Measurements from ENCODE around the gene ATP6V0B. TPM values are rescaled to one million over a fixed set of nuclear protein-coding genes. Genes with fewer than 3 reads are reported as not detected.

ATP6V0B gene
- total RNA-seq, 4 donors from 2014 or later: 29.2 to 203 (median 97.9) TPM

DNA sequence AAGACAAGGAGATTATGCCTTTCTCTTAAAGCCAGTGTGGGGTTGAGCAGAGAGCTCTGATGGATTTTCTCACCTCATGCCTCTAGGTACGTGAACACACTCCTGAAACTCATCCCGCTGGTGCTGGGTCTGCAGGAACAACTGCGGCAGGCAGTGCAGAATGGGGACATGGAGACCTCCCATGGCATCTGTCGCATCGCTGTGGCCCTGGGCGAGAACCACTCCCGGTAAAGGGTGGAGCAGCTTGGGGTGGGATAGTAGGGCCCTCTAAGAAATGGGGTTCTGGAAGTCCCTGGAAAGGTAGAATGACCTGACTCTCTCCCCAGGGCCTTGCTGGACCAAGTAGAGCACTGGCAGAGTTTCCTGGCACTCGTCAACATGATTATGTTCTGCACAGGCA is 18.5 kb upstream of the ATP6V0B start:
- Histone ChIP-seq H3K36me3 (peaks cover 0 to 14% (median 0%) of the 10 kb centered on the region in 4 donors), H3K27me3 (no peaks in the 10 kb centered on the region), H3K4me1 (no peaks in the 10 kb centered on the region), H3K27ac (no peak overlapping the region), H3K9me3 (no peaks in the 10 kb centered on the region), H3K4me3 (no peak overlapping the region)
- intact Hi-C loops (cut with DNase I; ENCODE audit: low total_unique reads): no loop called here
- WGBS, 2 donors (ENCODE audit: low coverage in 1 of 2): 96% methylated on average over 8 of the region's 8 CpGs; no CpG with 5 or more reads in 1 of the 2 donors
- DNase-seq: no peak
- in situ Hi-C loops (cut with MboI; ENCODE audit: low pct_ligation_motif_present in 1 of 4, low pct_unique_long_range_greater_than_20kb in 1 of 4, low sequenced_read_pairs in 3 of 4): no loop called here
- TF ChIP-seq EP300 (IDR thresholded peaks at IDR 0.05; ENCODE audit: low read depth): no peak

- H3K27ac ChIP-seq: no peak overlapping the region
- in situ Hi-C loops (cut with MboI; ENCODE audit: low pct_ligation_motif_present in 1 of 4, low pct_unique_long_range_greater_than_20kb in 1 of 4, low sequenced_read_pairs in 3 of 4) (no loop called here), intact Hi-C loops (cut with DNase I; ENCODE audit: low total_unique reads) (no loop called here)
- no peaks in the 10 kb centered on the region for H3K4me1 ChIP-seq
- H3K9me3 ChIP-seq: no peaks in the 10 kb centered on the region
- no peaks in the 10 kb centered on the region for H3K27me3 ChIP-seq
- no peak for DNase-seq
- H3K4me3 ChIP-seq: no peak overlapping the region
- 88% methylated on average over 6 of the region's 7 CpGs; no CpG with 5 or more reads in 1 of the 2 donors for WGBS, 2 donors (ENCODE audit: low coverage in 1 of 2)
- H3K36me3 ChIP-seq: peaks cover 0 to 14% (median 0%) of the 10 kb centered on the region in 4 donors
- TF ChIP-seq CTCF (IDR thresholded peaks at IDR 0.05): no peak
- no peak for TF ChIP-seq POLR2A (IDR thresholded peaks at IDR 0.05)
- TF ChIP-seq POLR2AphosphoS5 (IDR thresholded peaks at IDR 0.05): no peak
Measured at GRCh38 chr1:43957407-43958040, 17.2 kb upstream of the ATP6V0B start.

- Histone ChIP-seq H3K9me3 (no peaks in the 10 kb centered on the region), H3K27ac (no peak overlapping the region), H3K27me3 (no peaks in the 10 kb centered on the region), H3K4me3 (no peak overlapping the region), H3K36me3 (peaks cover 0 to 14% (median 0%) of the 10 kb centered on the region in 4 donors), H3K4me1 (no peaks in the 10 kb centered on the region)
- TF ChIP-seq POLR2AphosphoS5 (IDR thresholded peaks at IDR 0.05): no peak
- no peak for TF ChIP-seq EP300 (IDR thresholded peaks at IDR 0.05; ENCODE audit: low read depth)
- TF ChIP-seq POLR2A (IDR thresholded peaks at IDR 0.05): no peak
- TF ChIP-seq CTCF (IDR thresholded peaks at IDR 0.05): no peak
- WGBS, 2 donors (ENCODE audit: low coverage in 1 of 2): 92 to 93% methylated on average over 5 to 9 of the region's 9 CpGs
- in situ Hi-C loops (cut with MboI; ENCODE audit: low pct_ligation_motif_present in 1 of 4, low pct_unique_long_range_greater_than_20kb in 1 of 4, low sequenced_read_pairs in 3 of 4): no loop called here
- DNase-seq: no peak
- intact Hi-C loops (cut with DNase I; ENCODE audit: low total_unique reads): no loop called here
Measured at GRCh38 chr1:43958351-43959255, 16.2 kb upstream of the ATP6V0B start.

GRCh38 chr1:43960798-43961197 is 14.0 kb upstream of the ATP6V0B start:
- Histone ChIP-seq H3K9me3 (no peaks in the 10 kb centered on the region), H3K4me1 (no peaks in the 10 kb centered on the region), H3K27ac (no peak overlapping the region), H3K36me3 (peaks cover 0 to 14% (median 0%) of the 10 kb centered on the region in 4 donors), H3K4me3 (no peak overlapping the region), H3K27me3 (no peaks in the 10 kb centered on the region)
- DNase-seq: no peak
- intact Hi-C loops (cut with DNase I; ENCODE audit: low total_unique reads) (no loop called here), in situ Hi-C loops (cut with MboI; ENCODE audit: low pct_ligation_motif_present in 1 of 4, low pct_unique_long_range_greater_than_20kb in 1 of 4, low sequenced_read_pairs in 3 of 4) (no loop called here)
- TF ChIP-seq POLR2AphosphoS5 (IDR thresholded peaks at IDR 0.05) (no peak), EP300 (IDR thresholded peaks at IDR 0.05; ENCODE audit: low read depth) (no peak), CTCF (IDR thresholded peaks at IDR 0.05) (no peak), POLR2A (IDR thresholded peaks at IDR 0.05) (no peak)
- 93% methylated on average over 7 of the region's 8 CpGs; no CpG with 5 or more reads in 1 of the 2 donors for WGBS, 2 donors (ENCODE audit: low coverage in 1 of 2)
